Astrocyte of the spinal cord (primary cell): Measurements from ENCODE around the gene FRS2.

Experiments used
- DNase-seq: peaks from one replicate; pipeline ENCODE4 v3.0.0; 2011; ENCODE audit warnings: low read depth, low spot score
- H3K4me3 ChIP-seq: 2 replicates; pipeline ENCODE4 v1.5.1; 2011; ENCODE audit warnings: low read depth, mild to moderate bottlenecking, low read length, moderate library complexity
- CTCF ChIP-seq: IDR thresholded peaks from 2 replicates; pipeline ENCODE4 v1.5.1; 2012; ENCODE audit warnings: low read depth, mild to moderate bottlenecking, low read length, inconsistent platforms
- in situ Hi-C: cut with HindIII; loops from 2 replicates; pipeline ENCODE4 v1.10.0; 2017; ENCODE audit warnings: low sequenced_read_pairs

Gene FRS2

GRCh38 chr12:69492739-69493138 lies 22.6 kb downstream of the FRS2 start:
- no peak overlapping the region for H3K4me3 ChIP-seq
- in situ Hi-C loops = no loop called here
- TF ChIP-seq CTCF = no peak
- no peak for DNase-seq

GRCh38 chr12:69495071-69495470 lies 24.9 kb downstream of the FRS2 start:
- no peak overlapping the region for H3K4me3 ChIP-seq
- DNase-seq = no peak
- TF ChIP-seq CTCF = no peak
- in situ Hi-C loops = no loop called here

DNA sequence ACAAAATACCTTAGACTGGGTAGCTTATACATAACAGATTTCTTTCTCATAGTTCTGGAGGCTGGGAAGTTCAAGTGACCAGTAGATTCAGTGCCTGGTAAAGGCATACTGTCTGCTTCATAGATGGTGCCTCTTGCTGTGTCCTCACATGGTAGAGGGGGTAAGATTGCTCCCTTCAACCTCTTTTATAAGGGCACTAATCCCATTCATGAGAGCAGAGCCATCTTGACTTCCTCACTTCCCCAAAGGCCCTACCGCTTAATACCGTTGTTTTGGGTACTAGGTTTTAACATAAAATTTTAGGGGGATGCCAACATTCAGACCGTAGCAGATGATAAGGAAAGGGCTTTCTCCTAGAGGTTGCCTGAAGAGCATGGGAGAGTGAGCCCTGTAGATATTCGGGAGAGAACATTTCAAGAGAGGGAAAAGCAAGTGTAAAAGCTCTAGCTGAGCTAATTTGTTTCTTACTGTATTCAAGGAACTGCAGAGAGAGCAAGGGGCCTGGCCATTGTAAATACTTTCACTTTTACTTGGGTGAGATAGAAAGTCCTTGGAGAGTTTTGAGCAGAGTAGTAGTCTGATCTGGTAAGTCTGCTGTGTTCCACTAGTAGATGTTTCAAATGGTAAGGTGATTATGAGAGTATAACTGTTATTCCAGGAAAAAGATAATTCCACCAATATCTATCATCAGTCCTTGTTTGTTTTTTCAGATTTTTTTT lies 27.3 kb downstream of the FRS2 start:
- TF ChIP-seq CTCF = no peak
- in situ Hi-C loops = no loop called here
- DNase-seq = peak; percentile 44
- H3K4me3 ChIP-seq = no peak overlapping the region

DNA sequence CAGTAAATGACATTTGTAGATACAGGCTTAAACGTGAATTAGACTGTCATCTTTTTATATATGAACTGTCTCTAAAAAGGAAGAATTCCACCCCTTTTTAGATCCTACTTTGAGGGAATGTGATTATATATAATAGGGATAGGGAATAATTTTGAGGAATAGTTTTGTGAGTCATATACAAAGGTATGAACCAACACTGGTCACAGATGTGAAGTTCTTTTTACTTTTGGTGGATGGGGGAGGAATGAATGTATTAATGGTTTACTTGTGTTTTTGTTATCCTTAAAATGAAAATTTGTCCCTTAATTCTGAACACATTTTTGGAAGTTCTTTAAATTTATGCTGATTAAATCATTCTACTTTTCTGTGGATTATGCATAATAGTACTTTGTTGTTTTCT lies 30.4 kb downstream of the FRS2 start:
- no peak overlapping the region for H3K4me3 ChIP-seq
- in situ Hi-C loops = no loop called here
- TF ChIP-seq CTCF = no peak
- peak; percentile 36 for DNase-seq

GRCh38 chr12:69501154-69501895 lies 31.1 kb downstream of the FRS2 start:
- no peak for TF ChIP-seq CTCF
- no peak overlapping the region for H3K4me3 ChIP-seq
- in situ Hi-C loops = no loop called here
- peak; percentile 31 for DNase-seq

- DNase-seq = peak; percentile 61
- no peak for TF ChIP-seq CTCF
- in situ Hi-C loops = no loop called here
- H3K4me3 ChIP-seq = no peak overlapping the region
Measured at GRCh38 chr12:69502345-69503081, 32.3 kb downstream of the FRS2 start.
